Measurements from ENCODE around the gene CSNK1E. TPM values are rescaled to one million over a fixed set of nuclear protein-coding genes. Genes with fewer than 3 reads are reported as not detected.

Gene CSNK1E
- total and polyA plus RNA-seq, 9 of the 15 experiments (the other 6 are each of a cell fraction or from before 2014, with no cell fraction given) = 2.7 to 70.0 (median 41.3) TPM

DNA sequence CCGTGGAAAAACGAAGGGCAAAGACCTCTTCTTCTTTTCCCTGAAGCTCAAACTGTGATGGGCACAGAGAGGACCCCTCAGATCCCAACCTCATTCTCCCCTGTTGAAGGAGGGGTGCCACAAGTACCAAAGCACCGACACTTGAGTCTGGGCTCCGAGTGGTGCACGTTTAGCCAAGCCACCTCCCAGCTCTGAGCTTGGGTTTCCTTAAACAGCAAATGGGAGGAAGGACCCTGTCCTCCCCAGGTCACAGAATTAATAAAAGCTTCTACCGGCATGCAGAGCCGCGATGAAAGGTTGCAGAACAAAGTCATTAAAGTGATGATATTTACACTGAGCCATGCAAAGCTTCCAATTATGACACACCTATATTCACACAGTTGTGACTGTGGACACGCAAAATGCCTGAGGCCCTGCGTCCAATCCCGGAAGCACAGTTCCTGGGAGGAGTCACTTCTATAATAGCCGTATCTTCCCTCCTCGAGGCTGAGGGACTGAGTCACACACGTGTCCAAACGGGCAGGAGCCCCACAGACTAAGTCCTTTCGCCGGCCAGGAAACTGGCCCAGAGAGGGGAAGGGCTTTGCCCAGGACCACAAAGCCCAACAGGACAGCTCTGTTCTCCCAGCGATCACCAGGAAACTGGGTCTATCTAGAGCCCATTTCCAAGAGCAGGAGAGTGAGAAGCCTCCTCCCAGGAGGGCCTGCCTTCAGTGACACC lies 922 bp upstream of the CSNK1E start (continued):
- TF ChIP-seq, protein P1, sequence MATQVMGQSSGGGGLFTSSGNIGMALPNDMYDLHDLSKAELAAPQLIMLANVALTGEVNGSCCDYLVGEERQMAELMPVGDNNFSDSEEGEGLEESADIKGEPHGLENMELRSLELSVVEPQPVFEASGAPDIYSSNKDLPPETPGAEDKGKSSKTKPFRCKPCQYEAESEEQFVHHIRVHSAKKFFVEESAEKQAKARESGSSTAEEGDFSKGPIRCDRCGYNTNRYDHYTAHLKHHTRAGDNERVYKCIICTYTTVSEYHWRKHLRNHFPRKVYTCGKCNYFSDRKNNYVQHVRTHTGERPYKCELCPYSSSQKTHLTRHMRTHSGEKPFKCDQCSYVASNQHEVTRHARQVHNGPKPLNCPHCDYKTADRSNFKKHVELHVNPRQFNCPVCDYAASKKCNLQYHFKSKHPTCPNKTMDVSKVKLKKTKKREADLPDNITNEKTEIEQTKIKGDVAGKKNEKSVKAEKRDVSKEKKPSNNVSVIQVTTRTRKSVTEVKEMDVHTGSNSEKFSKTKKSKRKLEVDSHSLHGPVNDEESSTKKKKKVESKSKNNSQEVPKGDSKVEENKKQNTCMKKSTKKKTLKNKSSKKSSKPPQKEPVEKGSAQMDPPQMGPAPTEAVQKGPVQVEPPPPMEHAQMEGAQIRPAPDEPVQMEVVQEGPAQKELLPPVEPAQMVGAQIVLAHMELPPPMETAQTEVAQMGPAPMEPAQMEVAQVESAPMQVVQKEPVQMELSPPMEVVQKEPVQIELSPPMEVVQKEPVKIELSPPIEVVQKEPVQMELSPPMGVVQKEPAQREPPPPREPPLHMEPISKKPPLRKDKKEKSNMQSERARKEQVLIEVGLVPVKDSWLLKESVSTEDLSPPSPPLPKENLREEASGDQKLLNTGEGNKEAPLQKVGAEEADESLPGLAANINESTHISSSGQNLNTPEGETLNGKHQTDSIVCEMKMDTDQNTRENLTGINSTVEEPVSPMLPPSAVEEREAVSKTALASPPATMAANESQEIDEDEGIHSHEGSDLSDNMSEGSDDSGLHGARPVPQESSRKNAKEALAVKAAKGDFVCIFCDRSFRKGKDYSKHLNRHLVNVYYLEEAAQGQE (IDR thresholded peaks at IDR 0.05; ENCODE audit: borderline replicate concordance) = no peak; the same call in 1 of the 2 replicates
- TF ChIP-seq, protein P1 (CRISPR knock-in tag; IDR thresholded peaks at IDR 0.05; ENCODE audit: low read depth) = no peak
- no peak for TF ChIP-seq ZNF644 (tag; IDR thresholded peaks at IDR 0.05; ENCODE audit: low read depth)
- TF ChIP-seq SMARCA5 (IDR thresholded peaks at IDR 0.05) = peak; percentile 56; the same call in 1 of the 2 replicates
- TF ChIP-seq SMAD3 (CRISPR knock-in tag; conservative IDR thresholded peaks at IDR 0.05) = no peak
- no peak for TF ChIP-seq FOXJ3 (CRISPR knock-in tag; IDR thresholded peaks at IDR 0.05)
- peak; percentile 60; the same call in 1 of the 2 replicates for TF ChIP-seq JUN (IDR thresholded peaks at IDR 0.05; ENCODE audit: borderline replicate concordance, low read depth, low read length)
- TF ChIP-seq JUN (CRISPR knock-in tag; IDR thresholded peaks at IDR 0.05; ENCODE audit: borderline replicate concordance) = no peak
- TF ChIP-seq, protein P2, sequence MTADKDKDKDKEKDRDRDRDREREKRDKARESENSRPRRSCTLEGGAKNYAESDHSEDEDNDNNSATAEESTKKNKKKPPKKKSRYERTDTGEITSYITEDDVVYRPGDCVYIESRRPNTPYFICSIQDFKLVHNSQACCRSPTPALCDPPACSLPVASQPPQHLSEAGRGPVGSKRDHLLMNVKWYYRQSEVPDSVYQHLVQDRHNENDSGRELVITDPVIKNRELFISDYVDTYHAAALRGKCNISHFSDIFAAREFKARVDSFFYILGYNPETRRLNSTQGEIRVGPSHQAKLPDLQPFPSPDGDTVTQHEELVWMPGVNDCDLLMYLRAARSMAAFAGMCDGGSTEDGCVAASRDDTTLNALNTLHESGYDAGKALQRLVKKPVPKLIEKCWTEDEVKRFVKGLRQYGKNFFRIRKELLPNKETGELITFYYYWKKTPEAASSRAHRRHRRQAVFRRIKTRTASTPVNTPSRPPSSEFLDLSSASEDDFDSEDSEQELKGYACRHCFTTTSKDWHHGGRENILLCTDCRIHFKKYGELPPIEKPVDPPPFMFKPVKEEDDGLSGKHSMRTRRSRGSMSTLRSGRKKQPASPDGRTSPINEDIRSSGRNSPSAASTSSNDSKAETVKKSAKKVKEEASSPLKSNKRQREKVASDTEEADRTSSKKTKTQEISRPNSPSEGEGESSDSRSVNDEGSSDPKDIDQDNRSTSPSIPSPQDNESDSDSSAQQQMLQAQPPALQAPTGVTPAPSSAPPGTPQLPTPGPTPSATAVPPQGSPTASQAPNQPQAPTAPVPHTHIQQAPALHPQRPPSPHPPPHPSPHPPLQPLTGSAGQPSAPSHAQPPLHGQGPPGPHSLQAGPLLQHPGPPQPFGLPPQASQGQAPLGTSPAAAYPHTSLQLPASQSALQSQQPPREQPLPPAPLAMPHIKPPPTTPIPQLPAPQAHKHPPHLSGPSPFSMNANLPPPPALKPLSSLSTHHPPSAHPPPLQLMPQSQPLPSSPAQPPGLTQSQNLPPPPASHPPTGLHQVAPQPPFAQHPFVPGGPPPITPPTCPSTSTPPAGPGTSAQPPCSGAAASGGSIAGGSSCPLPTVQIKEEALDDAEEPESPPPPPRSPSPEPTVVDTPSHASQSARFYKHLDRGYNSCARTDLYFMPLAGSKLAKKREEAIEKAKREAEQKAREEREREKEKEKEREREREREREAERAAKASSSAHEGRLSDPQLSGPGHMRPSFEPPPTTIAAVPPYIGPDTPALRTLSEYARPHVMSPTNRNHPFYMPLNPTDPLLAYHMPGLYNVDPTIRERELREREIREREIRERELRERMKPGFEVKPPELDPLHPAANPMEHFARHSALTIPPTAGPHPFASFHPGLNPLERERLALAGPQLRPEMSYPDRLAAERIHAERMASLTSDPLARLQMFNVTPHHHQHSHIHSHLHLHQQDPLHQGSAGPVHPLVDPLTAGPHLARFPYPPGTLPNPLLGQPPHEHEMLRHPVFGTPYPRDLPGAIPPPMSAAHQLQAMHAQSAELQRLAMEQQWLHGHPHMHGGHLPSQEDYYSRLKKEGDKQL (CRISPR knock-in tag; IDR thresholded peaks at IDR 0.05; ENCODE audit: borderline replicate concordance) = no peak
- no peak for TF ChIP-seq POLR2AphosphoS2 (IDR thresholded peaks at IDR 0.05; ENCODE audit: low read length)
- TF ChIP-seq HDAC2 (IDR thresholded peaks at IDR 0.05) = no peak
- no peak for TF ChIP-seq NCOA1 (IDR thresholded peaks at IDR 0.05; ENCODE audit: low read depth)
- TF ChIP-seq CSDE1 (IDR thresholded peaks at IDR 0.05) = no peak
- no peak for TF ChIP-seq HOXB6 (CRISPR knock-in tag; IDR thresholded peaks at IDR 0.05; ENCODE audit: borderline replicate concordance)
- no peak for TF ChIP-seq ZC3H11A (IDR thresholded peaks at IDR 0.05; ENCODE audit: low read depth, low read length)
- TF ChIP-seq BMI1 (IDR thresholded peaks at IDR 0.05; ENCODE audit: low read length) = no peak
- TF ChIP-seq ARID1B (IDR thresholded peaks at IDR 0.05) = no peak
